Upper lobe of right lung (tissue), 1 donor: ENCODE data around the gene ABCA10. TPM values are rescaled to one million over a fixed set of nuclear protein-coding genes. Genes with fewer than 3 reads are reported as not detected.

ENCODE experiments used
- ATAC-seq: fragments of 200-7000 bp; cut with Tn5 transposase; one replicate; pipeline ENCODE4 v1.9.1; 2020; ENCODE audit warnings: mild to moderate bottlenecking, moderate library complexity
- DNase-seq: peaks from one replicate; pipeline ENCODE4 v3.0.0-alpha.2; 2020
- H3K27ac ChIP-seq: fragments of 200-600 bp; one replicate; pipeline ENCODE4 v1.8.0; 2022
- H3K27me3 ChIP-seq: fragments of 200-600 bp; one replicate; pipeline ENCODE4 v1.8.0; 2022; ENCODE audit warnings: mild to moderate bottlenecking
- H3K36me3 ChIP-seq: fragments of 200-600 bp; one replicate; pipeline ENCODE4 v1.8.0; 2022
- H3K4me1 ChIP-seq: fragments of 200-600 bp; one replicate; pipeline ENCODE4 v1.8.0; 2022
- H3K4me3 ChIP-seq: fragments of 200-600 bp; one replicate; pipeline ENCODE4 v1.8.0; 2022; ENCODE audit warnings: mild to moderate bottlenecking
- H3K9me3 ChIP-seq: fragments of 200-600 bp; one replicate; pipeline ENCODE4 v1.8.0; 2022
- CTCF ChIP-seq: fragments of 200-600 bp; IDR thresholded peaks from one replicate; pipeline ENCODE4 v1.8.0; 2022; ENCODE audit warnings: antibody characterized with exemption
- intact Hi-C: fragments of 100-400 bp; cut with DNase I; formaldehyde crosslinking; loops from one replicate; pipeline ENCODE4 v1.11.0; 2022
- total RNA-seq: library from RNA; stranded (reverse); fragmentation: NEBNext Ultra II Directional; extraction: Animal tissue kit (Norgen Biotek cat#: 25700); gene quantifications from one replicate; pipeline ENCODE4 v1.2.1, GENCODE V29; 2021
- donor health status: DM: no; HTN: yes; CAD: no; lungs with severe emphysema.

The ABCA10 gene
- total RNA-seq, 1 donor from 2014 or later: 9.2 TPM

- intact Hi-C loops: no loop called here
- no peak for DNase-seq
- no peak for ATAC-seq
- no peak for TF ChIP-seq CTCF
- Histone ChIP-seq H3K27me3 (no peaks in the 10 kb centered on the region), H3K27ac (no peak overlapping the region), H3K4me1 (peaks cover 12% of the 10 kb centered on the region), H3K36me3 (no peaks in the 10 kb centered on the region), H3K4me3 (no peak overlapping the region), H3K9me3 (no peaks in the 10 kb centered on the region)
Measured at GRCh38 chr17:69154267-69154666, 74.4 kb downstream of the ABCA10 start.

DNA sequence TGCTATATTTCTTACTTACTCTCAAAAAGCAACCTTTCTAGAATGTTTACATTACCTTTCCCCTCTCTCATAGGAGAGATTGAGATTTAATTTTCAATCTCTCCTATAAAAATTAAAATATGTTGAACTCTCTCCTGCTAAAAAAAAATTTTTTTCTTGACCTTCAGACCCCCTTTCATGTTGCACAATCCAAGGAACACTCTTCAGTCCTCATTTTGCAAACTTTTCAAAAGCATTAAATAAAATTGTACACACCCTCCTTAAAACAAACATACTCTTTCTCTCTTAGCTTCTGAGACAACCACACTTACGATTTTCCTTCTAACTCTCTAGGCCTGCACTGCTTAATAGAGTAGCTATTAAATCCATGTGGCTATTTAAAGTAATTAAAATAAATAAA, 78.3 kb downstream of the ABCA10 start:
- ATAC-seq (no peak), DNase-seq (no peak)
- Histone ChIP-seq H3K4me1 (peaks cover 12% of the 10 kb centered on the region), H3K4me3 (no peak overlapping the region), H3K36me3 (no peaks in the 10 kb centered on the region), H3K27me3 (no peaks in the 10 kb centered on the region), H3K27ac (no peak overlapping the region), H3K9me3 (no peaks in the 10 kb centered on the region)
- intact Hi-C loops: no loop called here
- no peak for TF ChIP-seq CTCF

GRCh38 chr17:69147460-69147859, 81.2 kb downstream of the ABCA10 start:
- H3K27ac ChIP-seq: no peak overlapping the region
- no peak for ATAC-seq
- intact Hi-C loops: no loop called here
- H3K9me3 ChIP-seq: no peaks in the 10 kb centered on the region
- H3K27me3 ChIP-seq: no peaks in the 10 kb centered on the region
- TF ChIP-seq CTCF: no peak
- no peaks in the 10 kb centered on the region for H3K36me3 ChIP-seq
- no peak overlapping the region for H3K4me3 ChIP-seq
- H3K4me1 ChIP-seq: peaks cover 12% of the 10 kb centered on the region
- DNase-seq: no peak

GRCh38 chr17:69144331-69145255, 84.0 kb downstream of the ABCA10 start:
- TF ChIP-seq CTCF: no peak
- no peaks in the 10 kb centered on the region for H3K27me3 ChIP-seq
- H3K9me3 ChIP-seq: no peaks in the 10 kb centered on the region
- no peaks in the 10 kb centered on the region for H3K4me1 ChIP-seq
- ATAC-seq: no peak
- no peak overlapping the region for H3K27ac ChIP-seq
- no peak for DNase-seq
- H3K36me3 ChIP-seq: no peaks in the 10 kb centered on the region
- no peak overlapping the region for H3K4me3 ChIP-seq
- intact Hi-C loops: no loop called here

DNA sequence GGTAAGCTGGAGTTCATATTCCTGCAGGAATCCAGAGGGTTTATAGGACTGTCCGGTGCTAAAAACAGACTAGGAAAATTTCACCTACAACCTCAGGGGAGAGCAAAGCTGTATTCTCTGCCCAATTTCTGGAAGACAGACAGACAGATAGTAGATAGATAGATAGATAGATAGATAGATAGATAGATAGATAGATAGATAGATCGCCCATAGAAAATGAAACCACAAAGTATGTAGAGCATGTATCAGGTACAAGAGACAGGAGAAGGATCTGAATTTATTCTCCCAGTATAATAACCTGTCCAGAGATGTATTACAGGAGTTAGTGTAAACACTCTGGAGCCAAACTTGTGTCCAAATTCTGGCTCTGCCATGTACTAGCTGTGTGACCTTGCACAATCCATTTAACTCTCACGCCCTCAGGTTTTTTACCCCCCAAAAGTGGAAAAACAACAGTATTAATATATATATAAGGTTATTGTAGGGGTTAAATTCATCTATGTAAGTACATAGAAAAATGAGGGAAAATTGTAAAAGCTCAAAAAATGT, 84.9 kb downstream of the ABCA10 start:
- no peak for ATAC-seq
- H3K4me1 ChIP-seq: no peaks in the 10 kb centered on the region
- TF ChIP-seq CTCF: no peak
- DNase-seq: no peak
- no peaks in the 10 kb centered on the region for H3K9me3 ChIP-seq
- no peak overlapping the region for H3K27ac ChIP-seq
- no peak overlapping the region for H3K4me3 ChIP-seq
- intact Hi-C loops: no loop called here
- H3K36me3 ChIP-seq: no peaks in the 10 kb centered on the region
- no peaks in the 10 kb centered on the region for H3K27me3 ChIP-seq
